Activated CD8-positive, alpha-beta memory T cell treated with anti-CD3 and anti-CD28 coated beads for 36 hours (primary cell): ENCODE measurements around the gene MINDY4B. TPM values are rescaled to one million over a fixed set of nuclear protein-coding genes. Genes with fewer than 3 reads are reported as not detected.

Experiments
- CTCF ChIA-PET: fragments of 350-600 bp; sonication (Branson Sonifier 250); formaldehyde crosslinking; loops from one replicate; lab custom pipeline; 2021; ENCODE audit warnings: antibody characterized with exemption; lab: Charles Lee
- POLR2A ChIA-PET: fragments of 350-600 bp; sonication (Branson Sonifier 250); formaldehyde crosslinking; loops from one replicate; lab custom pipeline; 2021; ENCODE audit warnings: antibody characterized with exemption; lab: Charles Lee
- total RNA-seq, 2 experiments: library from RNA; stranded (reverse); gene quantifications; one replicate each; pipeline ENCODE4 v1.2.3, GENCODE V29; 2021

Gene MINDY4B
- not detected for total RNA-seq

DNA sequence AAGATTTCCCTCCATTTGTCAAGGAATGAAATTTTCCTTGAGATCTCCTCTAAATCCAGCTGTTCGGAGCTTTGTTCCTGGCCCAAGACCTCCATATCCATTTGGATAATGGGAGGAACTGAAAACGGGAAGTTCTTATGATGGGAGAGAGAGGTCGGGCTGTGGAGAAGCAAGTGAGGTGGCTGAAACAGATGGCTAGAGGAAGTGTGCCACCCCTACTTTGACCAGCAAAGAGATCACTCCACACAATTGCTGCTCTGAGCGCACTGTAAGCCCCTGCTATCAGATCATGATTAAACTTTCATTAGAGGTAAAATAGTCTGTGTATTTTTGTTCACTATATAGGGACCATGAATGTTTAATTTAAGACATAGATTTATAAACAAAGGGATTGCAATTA is at the start of gene MINDY4B:
Gene MINDY4B (minus strand): TSS at position 101 of the 400 bp plus-strand sequence. CDS start 0 bp downstream, at position 101.
- ChIA-PET CTCF (no interaction called here), POLR2A (no interaction called here)

DNA sequence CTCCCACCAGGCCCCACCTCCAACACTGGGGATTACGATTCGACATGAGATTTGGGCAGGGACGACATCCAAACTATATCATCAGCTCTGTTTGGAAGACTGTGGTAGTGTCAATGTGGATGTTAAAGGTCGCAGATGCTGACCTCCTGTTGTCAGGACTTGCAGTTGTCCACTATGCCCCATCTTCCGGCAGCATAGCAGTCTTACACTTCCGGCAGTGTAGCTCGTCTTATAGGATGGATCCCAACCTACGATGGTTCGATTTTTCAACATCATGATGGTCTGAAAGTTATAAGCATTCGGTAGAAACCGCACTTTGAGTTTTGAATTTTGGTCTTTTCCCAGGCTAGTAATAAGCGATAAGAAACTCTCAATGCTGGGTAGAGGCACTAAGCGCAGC is 46.7 kb upstream of the MINDY4B start:
- POLR2A ChIA-PET: no interaction called here

DNA sequence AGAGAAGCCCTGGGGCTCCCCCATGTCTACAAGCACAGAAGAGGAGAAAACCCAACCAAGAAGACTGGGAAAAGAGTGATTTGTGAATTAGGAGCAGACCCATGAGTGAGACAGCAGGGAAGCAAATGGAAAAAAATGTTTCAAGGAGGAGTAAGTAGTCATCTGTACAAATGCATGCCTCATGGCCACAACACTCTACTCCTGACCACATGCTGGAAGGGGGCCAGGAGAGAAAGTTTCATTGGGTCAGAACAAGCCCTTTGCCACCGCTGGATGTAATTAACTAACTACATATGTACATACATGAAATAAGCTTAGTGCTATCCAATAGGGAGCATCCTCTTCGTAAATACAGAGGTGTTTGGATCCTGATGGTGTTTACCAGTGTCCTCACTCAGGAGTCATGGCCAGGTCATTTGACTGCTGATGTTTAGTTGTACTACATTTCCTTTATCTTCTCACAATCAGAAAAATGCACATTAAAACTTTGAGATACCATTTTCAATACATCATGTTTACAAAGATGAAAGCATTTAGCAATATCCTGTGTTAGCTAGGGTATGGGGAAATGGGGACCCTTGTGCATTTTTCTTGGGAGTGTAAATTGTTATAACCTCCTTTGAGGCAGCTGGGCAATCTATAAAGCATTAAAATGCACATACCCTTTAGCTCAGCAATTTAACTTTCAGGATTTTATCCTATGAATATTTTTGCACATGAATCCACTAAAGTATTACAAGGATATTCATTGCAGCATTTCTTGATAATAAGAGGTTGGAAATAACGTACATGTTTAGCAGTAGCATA is 40.2 kb upstream of the MINDY4B start:
- ChIA-PET POLR2A (no interaction called here), CTCF (interaction anchor here (1.0 kb wide), 1 partner anchor 11 kb away, joined by 3 read pairs; no protein-coding TSS in a partner anchor)

More for the DNA sequence above, 46.7 kb upstream of the MINDY4B start:
- CTCF ChIA-PET: interaction anchor here (0.6 kb wide), 1 partner anchor 70 kb away, joined by 4 read pairs; no protein-coding TSS in a partner anchor

DNA sequence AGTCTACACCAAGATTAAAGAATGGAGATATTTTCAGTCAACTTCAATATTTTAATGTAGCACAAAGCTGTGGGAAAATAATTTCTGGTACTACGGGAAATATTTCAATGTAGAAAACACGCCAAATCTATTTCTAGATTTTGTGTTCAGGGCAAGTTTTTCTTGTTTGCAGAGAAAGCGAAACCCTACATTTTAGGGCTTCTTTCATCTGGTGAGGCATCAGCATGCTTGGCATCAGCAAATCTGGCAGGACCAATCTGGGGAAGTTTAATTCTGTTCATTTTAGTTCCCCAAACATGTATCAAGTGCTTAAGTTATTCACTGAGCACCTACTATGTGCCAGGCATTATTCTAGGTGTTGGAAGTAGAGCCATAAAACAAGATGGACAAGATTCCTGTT is 37.0 kb upstream of the MINDY4B start:
- POLR2A ChIA-PET: no interaction called here
- CTCF ChIA-PET: no interaction called here

DNA sequence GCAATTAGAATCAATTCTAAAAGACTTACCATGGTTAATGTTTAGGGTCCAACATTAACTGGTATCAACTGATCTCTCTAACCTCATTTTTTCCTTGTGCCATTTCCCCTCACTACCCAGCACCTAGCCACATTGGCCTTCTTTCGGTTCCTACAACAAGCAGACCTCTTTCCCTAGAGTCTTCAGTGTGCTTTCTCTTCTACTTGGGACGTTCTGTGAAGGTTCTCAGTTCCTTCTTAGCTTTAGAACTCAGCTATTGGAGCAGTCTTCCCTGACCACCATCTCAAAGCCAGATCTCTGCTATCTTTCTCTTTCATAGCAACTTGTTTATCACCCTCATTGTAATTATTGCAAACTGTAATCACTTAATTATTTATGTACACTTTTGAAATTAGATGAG is 31.5 kb upstream of the MINDY4B start:
- ChIA-PET CTCF (no interaction called here), POLR2A (no interaction called here)

DNA sequence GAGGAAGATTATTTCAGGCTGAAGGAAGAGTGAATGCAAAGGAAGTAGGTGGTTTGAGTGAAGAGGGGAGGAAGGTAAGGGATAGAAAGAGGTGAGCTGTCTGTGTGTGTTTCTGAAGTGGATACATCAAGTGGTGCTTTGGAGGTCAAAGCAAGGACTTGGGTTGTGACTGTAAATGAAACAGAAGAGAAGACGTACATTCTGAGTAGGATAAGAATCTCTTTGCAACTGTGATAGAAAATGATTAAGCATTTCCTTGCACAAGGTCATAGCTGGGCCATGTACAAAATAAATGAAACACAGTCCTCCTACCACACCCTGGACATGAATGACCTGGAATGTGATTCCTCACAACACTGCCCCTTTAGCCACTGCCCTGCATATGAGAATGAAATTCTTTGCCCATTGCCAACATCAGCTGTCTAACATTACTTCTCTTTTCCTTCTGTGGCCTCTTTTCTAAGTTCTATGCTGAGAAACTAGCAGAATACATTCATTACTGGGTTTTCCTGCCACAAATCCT is 28.3 kb upstream of the MINDY4B start:
- ChIA-PET POLR2A (no interaction called here), CTCF (no interaction called here)

DNA sequence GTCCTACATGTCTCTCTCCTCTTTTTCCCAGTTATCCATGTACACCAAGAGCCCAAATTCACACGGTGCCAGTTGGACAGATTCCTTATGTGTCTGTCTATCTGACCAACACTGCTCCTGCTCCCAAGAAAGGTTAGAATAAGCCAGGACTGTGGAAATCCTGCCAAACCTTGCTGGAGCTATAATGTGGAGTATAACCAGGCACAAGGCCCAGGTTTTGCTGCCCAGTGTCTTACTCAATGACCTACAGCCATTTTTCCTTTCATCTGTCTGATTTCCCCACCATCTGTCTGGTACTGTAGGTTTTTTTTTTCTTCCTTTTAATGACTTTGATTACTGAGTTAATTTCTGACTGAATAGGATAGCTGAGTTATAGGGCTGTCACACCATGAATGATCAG is 26.5 kb upstream of the MINDY4B start:
- ChIA-PET CTCF (no interaction called here), POLR2A (no interaction called here)

DNA sequence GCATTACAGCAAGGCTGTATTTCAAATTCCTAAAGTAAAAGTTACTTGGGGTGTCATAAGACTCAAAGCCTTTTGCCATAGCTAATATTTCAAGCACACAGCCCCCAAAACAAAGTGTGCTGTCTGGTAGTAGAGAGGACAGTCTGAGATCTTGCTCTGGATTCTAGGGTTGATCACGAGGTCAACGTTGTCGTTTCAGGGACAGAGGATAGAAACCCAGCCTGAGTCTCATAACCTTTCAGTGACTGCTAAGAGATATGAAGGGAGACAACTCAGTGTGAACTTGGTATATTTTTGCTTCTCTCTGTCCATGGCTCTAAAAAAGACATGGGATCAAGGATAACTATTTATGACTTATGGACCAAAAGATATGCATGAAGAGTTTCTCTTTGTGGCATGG is 25.6 kb upstream of the MINDY4B start:
- POLR2A ChIA-PET: no interaction called here
- CTCF ChIA-PET: no interaction called here

DNA sequence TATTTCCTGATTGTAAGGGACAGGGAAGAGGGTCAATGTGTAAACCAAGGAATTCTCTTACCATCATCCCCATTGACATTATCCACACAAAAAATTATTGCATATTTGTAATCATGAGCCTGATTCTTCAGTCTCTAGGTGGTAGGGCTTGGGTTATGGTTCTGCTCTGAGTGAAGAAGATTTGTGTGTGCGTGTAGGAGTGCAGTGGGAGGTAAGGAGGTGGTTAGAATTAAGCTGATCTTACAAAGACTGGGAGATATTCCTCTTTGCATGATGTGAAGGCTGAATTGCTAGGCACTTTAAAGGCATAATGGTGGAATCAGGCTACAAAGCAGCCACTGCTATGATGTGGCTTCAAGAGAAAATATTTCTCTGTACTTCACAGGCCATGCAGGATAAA is 23.0 kb upstream of the MINDY4B start:
- ChIA-PET CTCF (no interaction called here), POLR2A (no interaction called here)

DNA sequence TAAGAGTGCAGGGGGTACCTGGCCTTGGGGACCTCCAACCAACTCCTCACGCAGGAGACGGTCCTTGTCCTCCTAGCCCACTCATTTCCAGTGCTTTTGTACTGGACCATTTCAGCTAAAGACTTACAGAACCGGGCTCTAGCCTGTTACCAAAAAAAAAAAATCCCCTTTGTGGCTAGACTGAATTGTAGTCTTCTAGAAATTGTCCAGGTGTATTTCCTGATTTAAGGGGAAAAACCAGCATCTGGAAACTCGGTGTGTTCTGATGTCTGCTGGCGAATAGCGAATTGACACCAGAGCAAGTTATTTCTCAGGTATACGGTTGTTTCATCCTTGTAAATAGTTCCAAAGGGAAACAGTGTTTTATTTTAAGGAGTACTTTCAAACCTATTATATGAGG is 21.1 kb upstream of the MINDY4B start:
- ChIA-PET POLR2A (no interaction called here), CTCF (interaction anchor here (0.9 to 2.5 kb wide), 3 partner anchors 140 to 220 kb away, joined by 3 to 9 read pairs (median 3); no protein-coding TSS in a partner anchor)

DNA sequence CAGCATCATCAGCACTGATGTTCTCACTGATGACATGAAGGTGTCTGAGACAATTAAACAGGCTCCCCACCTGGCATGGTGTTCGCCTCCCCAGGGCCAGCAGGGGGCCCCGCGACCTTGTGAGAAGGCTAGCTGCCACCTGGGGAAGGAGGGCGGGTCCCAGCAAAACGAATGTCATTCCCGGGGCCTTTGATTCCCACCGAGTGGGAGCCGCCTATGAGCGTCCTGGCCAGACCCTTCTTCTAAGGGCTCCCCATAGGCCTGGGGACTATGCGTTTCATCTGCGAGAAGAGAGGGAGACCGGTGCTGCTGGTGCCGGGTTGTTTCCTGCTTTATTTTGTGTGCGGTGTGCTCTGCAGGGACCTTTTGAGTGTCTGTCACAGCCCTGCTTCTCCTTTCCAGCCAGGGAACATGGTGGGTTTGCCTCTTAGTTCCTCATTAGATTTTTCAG is 20.5 kb upstream of the MINDY4B start:
- POLR2A ChIA-PET: no interaction called here
- CTCF ChIA-PET: interaction anchor here (1.2 to 2.5 kb wide), 2 partner anchors 22 to 220 kb away, joined by 3 to 9 read pairs; no protein-coding TSS in a partner anchor

DNA sequence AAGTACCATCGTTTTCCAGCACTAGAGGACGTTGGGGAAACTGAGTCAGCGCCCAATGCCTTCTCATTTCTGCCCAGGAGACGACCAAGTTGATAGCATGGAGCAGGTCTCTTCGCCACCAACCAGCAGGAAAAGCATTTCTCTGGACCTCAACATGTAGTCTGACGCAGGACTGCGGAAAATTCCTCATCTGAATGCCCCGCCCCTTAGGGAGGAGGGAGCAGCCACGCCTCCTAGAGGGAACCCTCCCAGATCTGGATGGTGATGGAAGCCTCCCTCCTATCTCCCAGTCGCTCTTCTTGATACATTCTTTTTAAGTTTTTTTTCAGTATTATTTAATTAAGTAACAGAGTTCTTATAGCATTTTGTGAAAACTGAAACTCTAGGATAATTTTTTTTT is 17.4 kb upstream of the MINDY4B start:
- CTCF ChIA-PET: no interaction called here
- POLR2A ChIA-PET: no interaction called here

DNA sequence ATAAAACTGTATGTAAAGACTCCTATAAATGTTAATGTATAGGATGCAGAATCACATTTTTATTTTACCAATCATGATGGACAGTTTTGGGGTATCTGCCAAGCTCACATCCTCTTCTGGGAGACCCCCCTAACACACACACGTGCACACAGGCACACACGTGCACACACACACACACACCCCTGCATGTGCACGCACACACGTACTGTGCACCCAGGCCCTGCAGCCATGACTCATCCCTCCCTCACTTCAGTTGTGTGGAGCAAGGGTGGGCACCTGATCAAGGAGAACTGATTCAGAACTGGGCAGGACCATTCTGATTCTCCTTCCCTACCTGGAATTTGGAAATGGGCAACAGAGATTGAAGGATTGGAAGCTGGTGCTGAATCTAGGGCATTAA is 16.0 kb upstream of the MINDY4B start:
- POLR2A ChIA-PET: no interaction called here

DNA sequence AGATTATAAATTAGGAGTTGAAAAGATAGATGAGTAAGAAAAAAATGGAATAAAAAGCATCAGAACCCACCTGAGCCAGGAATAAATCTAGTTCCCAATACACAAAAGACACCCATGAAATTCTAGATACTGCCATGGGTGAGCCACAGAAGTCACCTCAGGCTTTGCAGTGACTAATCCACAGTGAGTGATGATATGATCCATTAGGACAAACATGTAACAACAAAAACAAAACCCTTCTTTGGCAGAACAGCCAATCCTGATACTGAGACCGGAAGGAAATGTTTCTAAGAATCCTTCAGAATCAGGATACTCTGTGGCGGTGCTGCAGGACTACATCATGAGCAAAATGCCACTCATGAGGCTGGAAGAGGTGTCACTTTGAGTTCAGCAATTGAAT is 15.0 kb upstream of the MINDY4B start:
- ChIA-PET POLR2A (no interaction called here), CTCF (no interaction called here)

More for the DNA sequence above, 16.0 kb upstream of the MINDY4B start:
- CTCF ChIA-PET: no interaction called here

DNA sequence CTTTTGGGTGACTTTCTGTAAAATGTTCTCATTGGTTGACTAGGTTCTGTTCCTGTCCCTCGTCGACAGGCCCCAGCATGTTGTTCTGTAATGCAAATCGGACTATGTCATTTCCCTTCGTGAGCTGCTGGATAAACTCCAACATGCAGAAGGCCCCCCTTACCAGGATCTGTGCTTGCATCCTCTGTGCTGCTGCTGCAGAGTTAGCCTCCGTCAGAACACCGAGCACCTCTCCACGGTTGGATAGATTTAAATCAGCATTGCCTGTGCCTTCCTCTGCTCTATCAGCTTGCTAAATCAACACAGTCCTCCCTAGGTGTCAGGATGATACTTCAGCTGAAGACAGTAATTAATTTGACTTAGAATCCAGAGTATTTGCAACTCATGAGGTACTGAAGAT is 12.7 kb upstream of the MINDY4B start:
- ChIA-PET POLR2A (no interaction called here), CTCF (no interaction called here)

DNA sequence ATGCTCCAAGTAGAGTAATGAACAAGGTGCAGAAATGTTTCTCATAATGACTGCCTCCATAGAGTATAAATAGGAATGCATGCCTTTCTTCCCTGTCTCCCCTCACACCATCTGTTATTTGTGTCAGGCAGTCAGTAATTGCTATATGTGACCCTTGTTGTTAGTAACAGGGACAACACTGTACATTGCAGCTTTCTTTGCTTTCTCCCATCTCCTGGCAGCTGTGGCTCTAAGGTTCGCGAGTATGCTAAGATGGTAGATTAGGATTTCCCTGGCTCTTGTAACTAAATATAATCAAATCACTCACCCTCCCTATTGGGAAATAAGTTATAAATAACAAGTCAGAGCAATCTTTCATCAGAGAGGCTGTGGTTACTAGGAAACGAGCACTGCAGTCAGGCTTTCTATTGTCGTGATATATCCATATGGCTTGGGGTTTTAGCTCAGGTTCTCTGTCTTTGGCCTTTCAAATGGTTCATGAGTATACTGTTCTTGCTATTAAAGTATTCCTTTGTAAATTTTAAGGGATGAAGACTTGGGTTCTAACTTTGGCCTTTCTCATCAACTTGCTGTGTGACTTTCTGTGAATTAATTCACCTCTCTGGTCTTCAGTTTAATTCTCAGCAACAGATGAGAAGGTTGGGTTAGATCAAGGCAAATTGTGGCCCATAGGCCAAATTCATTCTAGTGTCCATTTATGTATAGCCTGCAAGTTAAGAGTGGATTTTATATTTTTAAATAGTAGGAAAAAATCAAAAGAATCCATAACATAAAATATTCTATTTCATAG is 8.1 kb upstream of the MINDY4B start:
- ChIA-PET POLR2A (no interaction called here), CTCF (no interaction called here)

DNA sequence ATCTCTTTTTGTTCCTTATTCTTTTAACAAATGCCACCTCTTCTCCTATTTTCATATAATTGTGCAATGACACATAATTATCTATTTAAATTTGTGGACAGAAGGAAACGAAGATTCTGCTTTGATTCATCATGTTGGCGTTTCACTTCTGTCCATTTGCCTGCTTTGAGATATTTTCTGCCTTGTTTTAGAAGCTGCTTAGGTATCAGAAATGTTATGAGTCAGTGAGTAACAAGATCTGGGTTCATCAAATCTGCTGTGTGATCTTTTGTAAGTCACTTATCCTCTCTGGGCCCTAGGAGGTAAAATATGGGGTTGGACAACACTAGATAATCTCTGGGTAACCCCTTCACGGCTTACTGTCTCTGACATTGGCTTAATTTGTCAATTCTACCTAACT is 7.3 kb upstream of the MINDY4B start:
- ChIA-PET POLR2A (no interaction called here), CTCF (no interaction called here)

DNA sequence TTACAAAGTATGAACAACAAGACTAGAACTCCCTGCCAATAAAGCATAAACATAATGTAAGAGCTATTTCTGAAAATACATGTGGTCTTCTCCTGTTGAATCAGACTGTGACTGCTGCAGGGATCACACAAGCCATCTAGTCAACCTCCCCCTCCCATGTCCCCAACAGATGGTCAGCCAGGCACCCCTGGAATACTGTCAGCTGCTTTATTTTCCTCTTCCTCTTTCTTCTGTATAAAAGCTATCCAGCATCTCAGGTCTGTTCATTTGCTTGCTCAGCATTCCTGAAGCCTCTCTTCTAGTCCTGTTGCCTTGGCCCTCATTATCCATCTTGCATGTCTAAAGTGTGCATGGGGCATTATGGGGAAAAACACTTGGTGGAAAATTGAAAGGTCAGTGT is 6.5 kb upstream of the MINDY4B start:
- POLR2A ChIA-PET: no interaction called here
- CTCF ChIA-PET: no interaction called here

DNA sequence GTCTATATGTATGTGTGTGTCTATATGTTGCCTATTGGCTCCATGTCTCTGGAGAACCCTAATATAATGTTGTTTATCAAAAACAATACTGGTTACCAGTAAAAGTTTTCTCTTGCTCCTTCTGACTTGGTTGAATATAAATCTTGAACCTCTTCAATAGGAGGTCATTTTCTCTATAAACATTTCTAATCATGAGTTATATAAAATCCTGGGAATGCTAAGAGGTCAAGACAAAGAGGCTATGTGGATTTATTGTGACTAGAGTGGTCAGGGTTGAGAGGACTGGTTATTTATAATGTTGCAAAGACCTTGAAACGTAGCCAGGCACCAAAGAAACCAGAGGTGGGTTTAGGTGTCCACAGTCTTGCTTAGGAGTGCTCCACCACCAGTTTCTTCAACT is 1.2 kb upstream of the MINDY4B start:
- POLR2A ChIA-PET: no interaction called here
- CTCF ChIA-PET: no interaction called here

DNA sequence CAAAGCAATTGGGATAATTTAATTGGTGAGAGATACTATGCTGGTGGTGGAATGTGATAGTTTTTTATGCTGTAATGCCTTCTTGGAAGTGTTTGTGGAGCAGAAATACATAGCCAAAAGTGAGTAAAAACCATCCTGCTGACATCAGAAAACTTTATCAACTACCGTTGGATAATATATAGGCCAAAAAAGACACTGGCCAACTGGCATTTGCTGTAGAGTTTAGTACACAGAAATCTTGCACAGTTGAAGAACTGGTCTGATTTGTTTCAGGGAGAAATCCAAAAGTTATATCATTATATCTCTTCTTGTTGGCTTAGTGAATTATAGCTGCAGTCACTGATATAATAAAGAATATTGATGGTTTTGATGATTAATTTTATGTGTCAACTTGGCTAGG is 507 bp upstream of the MINDY4B start:
- CTCF ChIA-PET: no interaction called here

More for the DNA sequence above, 507 bp upstream of the MINDY4B start:
- POLR2A ChIA-PET: no interaction called here
